HFFc6 (cell line): ENCODE measurements around the gene TXNRD2. TPM values are rescaled to one million over a fixed set of nuclear protein-coding genes. Genes with fewer than 3 reads are reported as not detected.
A peak's percentile ranks its signal among the peaks of the same experiment; 100 is the strongest.

Experiments used
- DNase-seq: peaks from one replicate; pipeline ENCODE4 v3.0.0-alpha.2; 2018
- H3K27ac Mint-ChIP-seq: 2 replicates; pipeline ENCODE4 v1.8.0; 2020; ENCODE audit warnings: mild to moderate bottlenecking, mixed read lengths
- H3K27me3 Mint-ChIP-seq: 2 replicates; pipeline ENCODE4 v1.8.0; 2021; ENCODE audit warnings: mild to moderate bottlenecking, moderate library complexity, mixed read lengths; ENCODE audit not compliant: insufficient read depth
- H3K36me3 Mint-ChIP-seq: 2 replicates; pipeline ENCODE4 v1.8.0; 2021; ENCODE audit warnings: low read depth, mixed read lengths
- H3K4me1 Mint-ChIP-seq: 2 replicates; pipeline ENCODE4 v1.8.0; 2020; ENCODE audit warnings: low read depth, mixed read lengths
- H3K4me3 Mint-ChIP-seq: 2 replicates; pipeline ENCODE4 v1.8.0; 2020; ENCODE audit warnings: mild to moderate bottlenecking, moderate library complexity, mixed read lengths
- H3K9me3 Mint-ChIP-seq: 2 replicates; pipeline ENCODE4 v1.8.0; 2020; ENCODE audit warnings: mild to moderate bottlenecking, mixed read lengths
- CTCF ChIP-seq: fragments of 200-600 bp; sonication (generic); IDR thresholded peaks from 2 replicates; pipeline ENCODE4 v1.5.0; 2021; ENCODE audit warnings: antibody characterized with exemption, mild to moderate bottlenecking
- total RNA-seq, 6 experiments: library from RNA; stranded (reverse); fragmentation: NEBNext Ultra II Directional; extraction: Animal tissue kit (Norgen Biotek cat#: 25700); gene quantifications; 2 replicates in 1 of 6; 3 replicates in 5 of 6; pipeline ENCODE4 v1.2.3, GENCODE V29; 2021

The TXNRD2 gene
- total RNA-seq, 6 experiments from 2014 or later = 24.8 to 30.6 (median 28.3) TPM

- Mint-ChIP-seq H3K4me3 (no peak overlapping the region), H3K9me3 (no peaks in the 10 kb centered on the region), H3K27ac (no peak overlapping the region), H3K4me1 (peaks cover 8% of the 10 kb centered on the region), H3K36me3 (no peaks in the 10 kb centered on the region), H3K27me3 (peaks cover 9% of the 10 kb centered on the region)
- TF ChIP-seq CTCF = no peak
- no peak for DNase-seq
These were observed 47.5 kb upstream of the TXNRD2 start for GRCh38 chr22:19988965-19989724.

- no peak for DNase-seq
These were observed 46.8 kb upstream of the TXNRD2 start for GRCh38 chr22:19988331-19988808.

GRCh38 chr22:19987394-19988306 lies 46.0 kb upstream of the TXNRD2 start:
- Mint-ChIP-seq H3K27ac (no peak overlapping the region), H3K4me3 (no peak overlapping the region), H3K9me3 (no peaks in the 10 kb centered on the region), H3K27me3 (peaks cover 9% of the 10 kb centered on the region), H3K4me1 (peaks cover 16% of the 10 kb centered on the region), H3K36me3 (no peaks in the 10 kb centered on the region)
- no peak for TF ChIP-seq CTCF
- no peak for DNase-seq

More at GRCh38 chr22:19988331-19988808, 46.8 kb upstream of the TXNRD2 start:
- no peak overlapping the region for H3K4me3 Mint-ChIP-seq
- H3K36me3 Mint-ChIP-seq = no peaks in the 10 kb centered on the region
- no peaks in the 10 kb centered on the region for H3K9me3 Mint-ChIP-seq
- H3K27ac Mint-ChIP-seq = no peak overlapping the region
- TF ChIP-seq CTCF = no peak
- peaks cover 16% of the 10 kb centered on the region for H3K4me1 Mint-ChIP-seq
- peaks cover 9% of the 10 kb centered on the region for H3K27me3 Mint-ChIP-seq

- no peak for TF ChIP-seq CTCF
- Mint-ChIP-seq H3K27me3 (peaks cover 5% of the 10 kb centered on the region; the same call in 1 of the 2 replicates), H3K36me3 (no peaks in the 10 kb centered on the region), H3K9me3 (no peaks in the 10 kb centered on the region), H3K4me3 (peak overlapping the region; percentile 66), H3K4me1 (peaks cover 16% of the 10 kb centered on the region), H3K27ac (no peak overlapping the region)
- DNase-seq = peak; percentile 57
These were observed 45.1 kb upstream of the TXNRD2 start for GRCh38 chr22:19986410-19987341.

- Mint-ChIP-seq H3K4me3 (peak overlapping the region; percentile 66; the same call in 1 of the 2 replicates), H3K27ac (no peak overlapping the region), H3K4me1 (peaks cover 16% of the 10 kb centered on the region), H3K36me3 (no peaks in the 10 kb centered on the region), H3K9me3 (no peaks in the 10 kb centered on the region), H3K27me3 (peaks cover 5% of the 10 kb centered on the region; the same call in 1 of the 2 replicates)
- no peak for TF ChIP-seq CTCF
- no peak for DNase-seq
These were observed 44.4 kb upstream of the TXNRD2 start for GRCh38 chr22:19986011-19986409.
